GM12878 (cell line): ENCODE measurements around the gene ECT2. TPM values are rescaled to one million over a fixed set of nuclear protein-coding genes. Genes with fewer than 3 reads are reported as not detected.

ENCODE experiments used
- ATAC-seq: fragments of 200-7000 bp; cut with Tn5 transposase; 3 replicates; pipeline ENCODE4 v1.9.1; 2020; ENCODE audit warnings: mild to moderate bottlenecking, moderate library complexity
- Bru-seq: library from RNA; stranded (reverse); fragments of 400-500 nt; gene quantifications from one replicate; lab custom pipeline; 2021; lab: Mats Ljungman, UMichigan
- BruChase-seq, 2 experiments: library from RNA; stranded (reverse); fragments of 400-500 nt; gene quantifications; one replicate each; lab custom pipeline; 2021; lab: Mats Ljungman, UMichigan
- BruUV-seq: library from RNA; stranded (reverse); fragments of 400-500 nt; replicated peaks from 2 replicates; lab custom pipeline; 2021; lab: Mats Ljungman, UMichigan
- CTCF ChIA-PET: fragments of 300-600 bp; sonication (Branson Sonifier 250); formaldehyde crosslinking; extraction: SDS; loops from one replicate; lab custom pipeline; 2021; ENCODE audit warnings: inconsistent platforms; lab: Yijun Ruan, JAX
- POLR2A ChIA-PET: fragments of 350-600 bp; formaldehyde crosslinking; extraction: SDS; loops from one replicate; lab custom pipeline; 2021; ENCODE audit warnings: inconsistent platforms; lab: Charles Lee
- RAD21 ChIA-PET: fragments of 300-600 bp; sonication (Branson Sonifier 250); formaldehyde crosslinking; loops from one replicate; lab custom pipeline; 2023; ENCODE audit warnings: antibody characterized with exemption; ENCODE audit not compliant: unreplicated experiment; lab: Charles Lee
- SMC1A ChIA-PET: fragments of 300-600 bp; sonication (Branson Sonifier 250); formaldehyde crosslinking; loops from one replicate; lab custom pipeline; 2023; ENCODE audit not compliant: unreplicated experiment, uncharacterized antibody; lab: Charles Lee
- DNase-seq: peaks from one replicate; pipeline ENCODE4 v3.0.0-alpha.2; 2011; ENCODE audit warnings: low read depth, low spot score
- FAIRE-seq: peaks from 3 replicates; lab custom pipeline; 2011; peaks lifted over from hg19 to GRCh38; lab: Jason Lieb, UNC
- H2AFZ ChIP-seq: 2 replicates; pipeline ENCODE4 v1.6.0; 2011; ENCODE audit warnings: low read depth, low read length, control low read depth; ENCODE audit not compliant: control insufficient read depth
- H3K27ac ChIP-seq: 2 replicates; pipeline ENCODE4 v1.5.1; 2011; ENCODE audit warnings: control low read depth; ENCODE audit not compliant: control insufficient read depth, insufficient read depth
- H3K27me3 ChIP-seq, 2 experiments: replicated peaks in 1 of 2; 2 replicates each; pipeline versions ENCODE4 v1.6.0 to v1.6.1; 2011; ENCODE audit warnings: low read length in 1 of 2; ENCODE audit not compliant: control insufficient read depth in 2 of 2, insufficient read depth in 2 of 2
- H3K36me3 ChIP-seq, 2 experiments: 2 replicates each; pipeline ENCODE4 v1.5.1; 2011; ENCODE audit warnings: low read length in 1 of 2; ENCODE audit not compliant: control insufficient read depth in 2 of 2, insufficient read depth in 2 of 2
- H3K4me1 ChIP-seq: 2 replicates; pipeline ENCODE4 v1.6.1; 2011; ENCODE audit warnings: mild to moderate bottlenecking, low read length, moderate library complexity, mixed read lengths; ENCODE audit not compliant: control insufficient read depth, insufficient read depth
- H3K4me2 ChIP-seq: 2 replicates; pipeline ENCODE4 v1.6.0; 2011; ENCODE audit warnings: control low read depth; ENCODE audit not compliant: control insufficient read depth, insufficient read depth
- H3K4me3 ChIP-seq: fragments of 200-600 bp; sonication (generic); 2 replicates; pipeline ENCODE4 v1.5.1; 2016
- H3K79me2 ChIP-seq: 2 replicates; pipeline ENCODE4 v1.6.0; 2011; ENCODE audit warnings: low read length; ENCODE audit not compliant: control insufficient read depth, insufficient read depth
- H3K9ac ChIP-seq: 2 replicates; pipeline ENCODE4 v1.8.0; 2011; ENCODE audit warnings: low read length, control low read depth, mixed read lengths; ENCODE audit not compliant: control insufficient read depth, insufficient read depth
- H3K9me3 ChIP-seq: replicated peaks from 3 replicates; pipeline ENCODE4 v1.5.1; 2011; ENCODE audit warnings: mild to moderate bottlenecking, low read length; ENCODE audit not compliant: control insufficient read depth, insufficient read depth
- H4K20me1 ChIP-seq: 2 replicates; pipeline ENCODE4 v1.6.0; 2011; ENCODE audit not compliant: control insufficient read depth, insufficient read depth
- ATF7 ChIP-seq: fragments of 450-650 bp; IDR thresholded peaks from 2 replicates; pipeline ENCODE4 v1.6.1; 2016; ENCODE audit warnings: low read depth, mild to moderate bottlenecking
- CBFB ChIP-seq: IDR thresholded peaks from 2 replicates; pipeline ENCODE4 v1.6.1; 2016; ENCODE audit warnings: antibody characterized with exemption, low read depth
- ETV6 ChIP-seq, 2 experiments: fragments of 450-650 bp in 1 of 2; IDR thresholded peaks in 1 of 2; conservative IDR thresholded peaks in 1 of 2; 2 replicates each; pipeline ENCODE4 v1.6.1; 2014; ENCODE audit warnings: antibody characterized with exemption in 1 of 2, borderline replicate concordance in 1 of 2, low read depth in 1 of 2, mild to moderate bottlenecking in 1 of 2, moderate library complexity in 1 of 2
- FOXM1 ChIP-seq: IDR thresholded peaks from 2 replicates; pipeline ENCODE4 v1.6.1; 2012; ENCODE audit warnings: low read depth, mild to moderate bottlenecking, inconsistent platforms, low read length, moderate library complexity
- IKZF2 ChIP-seq, 2 experiments: fragments of 450-650 bp; IDR thresholded peaks; 2 replicates each; pipeline ENCODE4 v1.6.1; 2017; ENCODE audit warnings: mild to moderate bottlenecking in 2 of 2, moderate library complexity in 2 of 2
- JUNB ChIP-seq: IDR thresholded peaks from 2 replicates; pipeline ENCODE4 v1.6.1; 2016; ENCODE audit warnings: antibody characterized with exemption, mild to moderate bottlenecking
- MXI1 ChIP-seq: fragments of 150-350 bp; IDR thresholded peaks from 2 replicates; pipeline ENCODE4 v1.6.1; 2011; ENCODE audit warnings: low read depth, mild to moderate bottlenecking, inconsistent platforms, low read length, improper control_type of control experiment
- PML ChIP-seq: IDR thresholded peaks from 2 replicates; pipeline ENCODE4 v1.6.1; 2012; ENCODE audit warnings: low read length, inconsistent platforms
- POLR2A ChIP-seq: IDR thresholded peaks from 2 replicates; pipeline ENCODE4 v1.6.1; 2011; ENCODE audit warnings: low read depth, mild to moderate bottlenecking, low read length
- RBBP5 ChIP-seq: fragments of 200-600 bp; sonication (generic); conservative IDR thresholded peaks from 2 replicates; pipeline ENCODE4 v1.6.1; 2016
- SIX5 ChIP-seq: IDR thresholded peaks from 2 replicates; pipeline ENCODE4 v1.6.1; 2011; ENCODE audit warnings: mild to moderate bottlenecking, low read depth, low read length, moderate library complexity; ENCODE audit not compliant: severe bottlenecking
- SP1 ChIP-seq: IDR thresholded peaks from one replicate; pipeline ENCODE4 v1.6.1; 2011; ENCODE audit warnings: low read depth, low read length
- SREBF1 ChIP-seq: IDR thresholded peaks from 2 replicates; pipeline ENCODE4 v1.6.1; 2012; ENCODE audit warnings: mild to moderate bottlenecking, low read length
- TAF1 ChIP-seq: IDR thresholded peaks from 2 replicates; pipeline ENCODE4 v1.6.1; 2011; ENCODE audit warnings: mild to moderate bottlenecking, low read depth, low read length, borderline replicate concordance
- TARDBP ChIP-seq: IDR thresholded peaks from 2 replicates; pipeline ENCODE4 v1.6.1; 2016; ENCODE audit warnings: borderline replicate concordance
- TCF3 ChIP-seq: IDR thresholded peaks from 2 replicates; pipeline ENCODE4 v1.6.1; 2012; ENCODE audit warnings: low read depth, mild to moderate bottlenecking, low read length, borderline replicate concordance; ENCODE audit not compliant: insufficient read depth
- ZBED1 ChIP-seq: IDR thresholded peaks from 2 replicates; pipeline ENCODE4 v1.6.1; 2016; ENCODE audit warnings: borderline replicate concordance
- WGBS: methylation state at CpG from one replicate; pipeline ENCODE4 v1.1.6; 2016; ENCODE audit warnings: low lambda C conversion rate; ENCODE audit not compliant: insufficient replicate concordance, insufficient coverage; ENCODE audit errors: missing lambda C conversion rate; 5-methylcytosine and 5-hydroxymethylcytosine counted together
- in situ Hi-C: fragments of 300-500 bp; cut with MboI; formaldehyde crosslinking; loops from 9 replicates; pipeline ENCODE4 v1.14.3; 2018; ENCODE audit warnings: mixed read lengths
- intact Hi-C: fragments of 100-400 bp; cut with micrococcal nuclease; formaldehyde crosslinking; loops from one replicate; pipeline ENCODE4 v1.14.2; 2022; ENCODE audit not compliant: unreplicated experiment
- long read RNA-seq, 2 experiments: library from polyadenylated mRNA; unstranded; transcript quantifications; one replicate each; pipeline ENCODE4 v2.0.0, GENCODE V29; 2019 to 2020
- polyA minus RNA-seq, 3 experiments: library from RNA; depleted of rRNA, polyadenylated mRNA; stranded (reverse); fragments of >200 nt; gene quantifications; 2 replicates each; pipeline ENCODE4 v1.2.3, GENCODE V29; 2011
- polyA plus RNA-seq, 11 experiments: library from polyadenylated mRNA; depleted of rRNA in 4 of 11; unstranded in 6 of 11; stranded (reverse) in 5 of 11; fragments of >200 nt; fragmentation: Nextera tagmentation in 4 of 11; fragmentation: Illumina TruSeq in 1 of 11; extraction: Ambion mirVana in 4 of 11; extraction: Trizol in 1 of 11; gene quantifications; 1 replicate in 1 of 11; 2 replicates in 10 of 11; pipeline versions ENCODE4 v1.2.1 to v1.2.3, GENCODE V29; 2011 to 2016; ENCODE audit warnings: inconsistent platforms in 2 of 11, missing spikeins in 2 of 11, low read depth in 1 of 11
- total RNA-seq, 4 experiments: library from RNA; depleted of rRNA in 3 of 4; stranded (reverse); fragments of >200 nt in 3 of 4; fragmentation: Illumina TruSeq in 1 of 4; extraction: Trizol in 1 of 4; gene quantifications; 2 replicates each; pipeline versions ENCODE4 v1.2.1 to v1.2.3, GENCODE V29; 2013 to 2021
- TF ChIP-seq, protein P1 (sequence below): fragments of 450-650 bp; conservative IDR thresholded peaks from 2 replicates; pipeline ENCODE4 v1.6.1; 2017; ENCODE audit warnings: mild to moderate bottlenecking, moderate library complexity

ECT2 gene
- 55.8 and 56.5 TPM in 2 replicates for total RNA-seq (2013; cell fraction: nucleolus; rRNA removed)
- total RNA-seq (2014; rRNA removed) = 34.7 and 47.8 TPM in 2 replicates
- 46.3 and 46.7 TPM in 2 replicates for total RNA-seq (2014; rRNA removed; fragmentation: Illumina TruSeq; extraction: Trizol)
- 37.6 and 38.7 TPM in 2 replicates for total RNA-seq (2021)
- 5.0 TPM for polyA plus RNA-seq (2011; ENCODE audit: low read depth)
- 47.8 and 80.1 TPM in 2 replicates for polyA plus RNA-seq (2011; rRNA removed)
- polyA plus RNA-seq (2011; cell fraction: cytosol; rRNA removed) = 14.8 and 15.3 TPM in 2 replicates
- 33.3 and 35.5 TPM in 2 replicates for polyA plus RNA-seq (2011; cell fraction: nucleus; rRNA removed)
- polyA plus RNA-seq (2012) = 9.5 and 13.3 TPM in 2 replicates
- polyA plus RNA-seq (2014; fragmentation: Illumina TruSeq; extraction: Trizol) = 37.6 and 46.3 TPM in 2 replicates
- polyA plus RNA-seq (2014; fragmentation: Nextera tagmentation; extraction: Ambion mirVana) = 10 to 100 TPM; 21.5 to 27.5 TPM
- polyA plus RNA-seq (2014; rRNA removed) = 21.0 and 22.6 TPM in 2 replicates
- 10 to 100 TPM; 40.2 to 42.8 TPM for polyA plus RNA-seq (2016; fragmentation: Nextera tagmentation; extraction: Ambion mirVana)
- 33.5 and 37.4 TPM in 2 replicates for polyA minus RNA-seq (2011; rRNA and poly(A)+ RNA removed)
- 16.4 and 22.8 TPM in 2 replicates for polyA minus RNA-seq (2011; cell fraction: cytosol; rRNA and poly(A)+ RNA removed)
- 38.4 and 61.4 TPM in 2 replicates for polyA minus RNA-seq (2011; cell fraction: nucleus; rRNA and poly(A)+ RNA removed)
- Bru-seq, nascent RNA = percentile 84 among the genes with signal in this experiment
- BruChase-seq, experiment 1, labeled RNA remaining after a 6-hour chase = percentile 83 among the genes with signal in this experiment
- BruChase-seq, experiment 2, labeled RNA remaining after a 2-hour chase = percentile 88 among the genes with signal in this experiment
- long read RNA-seq, experiment 1, full-length matches to known transcripts = 6 of 12 reads
- long read RNA-seq, experiment 1, partial matches to known transcripts = 2 of 12 reads
- long read RNA-seq, experiment 1, other reads (novel, unspliced or antisense) = 4 of 12 reads
- long read RNA-seq, experiment 2, full-length matches to known transcripts = 2 of 63 reads
- long read RNA-seq, experiment 2, partial matches to known transcripts = 45 of 63 reads
- long read RNA-seq, experiment 2, other reads (novel, unspliced or antisense) = 16 of 63 reads

- peaks cover 0 to 1% of the 10 kb centered on the region in 2 experiments; a peak in 2 of 4 replicates for H3K36me3 ChIP-seq
- H3K27ac ChIP-seq = peak within 1 kb of the TSS; percentile 92
- ATAC-seq (peak; percentile 98), DNase-seq (peak; percentile 96), FAIRE-seq (peak; percentile 99)
- POLR2A ChIA-PET = interaction anchor here (0.6 to 1.7 kb wide), 7 partner anchors 12 to 597 kb away, joined by 3 to 5 read pairs (median 3); no protein-coding TSS in a partner anchor
- H3K4me3 ChIP-seq = peak within 1 kb of the TSS; percentile 93
- peak within 1 kb of the TSS; percentile 96 for H3K9ac ChIP-seq
- peak within 1 kb of the TSS; percentile 98 for H2AFZ ChIP-seq
- RAD21 ChIA-PET = interaction anchor here (1.0 to 1.4 kb wide), 3 partner anchors 10 to 78 kb away, joined by 3 to 9 read pairs (median 3); no protein-coding TSS in a partner anchor
- H3K9me3 ChIP-seq = no peaks in the 10 kb centered on the region
- H3K79me2 ChIP-seq = peaks cover 45% of the 10 kb centered on the region
- H3K4me2 ChIP-seq = peak within 1 kb of the TSS; percentile 83
- BruUV-seq = TSS peak; percentile 79
- in situ Hi-C loops (no loop called here), intact Hi-C loops (loop anchor here (2.0 kb wide), 1 partner anchor 78 kb away; no protein-coding TSS in a partner anchor)
- CTCF ChIA-PET = interaction anchor here (0.6 to 3.1 kb wide), 15 partner anchors 8 to 156 kb away, joined by 3 to 32 read pairs (median 3); partner anchors contain the start of gene NCEH1
- WGBS = under 1% methylated on average over 49 of the region's 49 CpGs
- no peaks in the 10 kb centered on the region for H3K4me1 ChIP-seq
- H3K27me3 ChIP-seq = no peaks in the 10 kb centered on the region
- H4K20me1 ChIP-seq = no peaks in the 10 kb centered on the region
- SMC1A ChIA-PET = interaction anchor here (0.6 to 1.6 kb wide), 11 partner anchors 9 to 470 kb away, joined by 3 to 6 read pairs (median 4); partner anchors contain the start of gene NCEH1
- no peak for TF ChIP-seq TARDBP
- peak in 1 of 2 experiments; percentile 42 for TF ChIP-seq IKZF2 (IDR thresholded peaks at IDR 0.05)
- TF ChIP-seq ZBED1 = no peak
- TF ChIP-seq RBBP5 = no peak
- no peak for TF ChIP-seq JUNB
- TF ChIP-seq, protein P1, sequence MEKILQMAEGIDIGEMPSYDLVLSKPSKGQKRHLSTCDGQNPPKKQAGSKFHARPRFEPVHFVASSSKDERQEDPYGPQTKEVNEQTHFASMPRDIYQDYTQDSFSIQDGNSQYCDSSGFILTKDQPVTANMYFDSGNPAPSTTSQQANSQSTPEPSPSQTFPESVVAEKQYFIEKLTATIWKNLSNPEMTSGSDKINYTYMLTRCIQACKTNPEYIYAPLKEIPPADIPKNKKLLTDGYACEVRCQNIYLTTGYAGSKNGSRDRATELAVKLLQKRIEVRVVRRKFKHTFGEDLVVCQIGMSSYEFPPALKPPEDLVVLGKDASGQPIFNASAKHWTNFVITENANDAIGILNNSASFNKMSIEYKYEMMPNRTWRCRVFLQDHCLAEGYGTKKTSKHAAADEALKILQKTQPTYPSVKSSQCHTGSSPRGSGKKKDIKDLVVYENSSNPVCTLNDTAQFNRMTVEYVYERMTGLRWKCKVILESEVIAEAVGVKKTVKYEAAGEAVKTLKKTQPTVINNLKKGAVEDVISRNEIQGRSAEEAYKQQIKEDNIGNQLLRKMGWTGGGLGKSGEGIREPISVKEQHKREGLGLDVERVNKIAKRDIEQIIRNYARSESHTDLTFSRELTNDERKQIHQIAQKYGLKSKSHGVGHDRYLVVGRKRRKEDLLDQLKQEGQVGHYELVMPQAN = peak; percentile 90
- no peak for TF ChIP-seq SREBF1
- no peak for TF ChIP-seq SIX5
- peak; percentile 29; the same call in 1 of the 2 replicates for TF ChIP-seq CBFB
- peak; percentile 94 for TF ChIP-seq FOXM1
- TF ChIP-seq ETV6 (conservative IDR thresholded peaks at IDR 0.05 in 1 of 2, IDR thresholded peaks at IDR 0.05 in 1 of 2; ENCODE audit: borderline replicate concordance in 1 of 2, low read depth in 1 of 2) = peak in 1 of 2 experiments; percentile 28; a peak in 1 of 4 replicates
- peak; percentile 70 for TF ChIP-seq MXI1
- peak; percentile 72 for TF ChIP-seq POLR2A
- TF ChIP-seq SP1 = peak; percentile 94
- TF ChIP-seq TCF3 = peak; percentile 52; the same call in 1 of the 2 replicates
- peak; percentile 25; the same call in 1 of the 2 replicates for TF ChIP-seq ATF7
- TF ChIP-seq TAF1 = peak; percentile 53; the same call in 1 of the 2 replicates
- peak; percentile 63; the same call in 1 of the 2 replicates for TF ChIP-seq PML
These were observed at the start of gene ECT2 for GRCh38 chr3:172750368-172751174. ECT2 (plus strand) TSS chr3:172750726; CDS start chr3:172754531, 3,805 bp downstream.
